Upper lobe of left lung (tissue), 6 donors: ENCODE measurements around the gene SCAMP2. TPM values are rescaled to one million over a fixed set of nuclear protein-coding genes. Genes with fewer than 3 reads are reported as not detected.
A peak's percentile ranks its signal among the peaks of the same experiment; 100 is the strongest.

Source experiments
- ATAC-seq, 2 donors: fragments of 200-7000 bp; cut with Tn5 transposase; one replicate each; pipeline ENCODE4 v1.9.1; 2022; ENCODE audit warnings: mild to moderate bottlenecking in 2 of 2, moderate library complexity in 2 of 2; ENCODE audit not compliant: low FRiP score in 2 of 2
- DNase-seq, 2 donors: peaks; one replicate each; pipeline ENCODE4 v3.0.0-alpha.2; 2019 to 2020
- H3K27ac ChIP-seq, 4 donors: fragments of 200-600 bp; sonication (generic); one replicate each; pipeline ENCODE4 v1.5.1; 2016 to 2019
- H3K27me3 ChIP-seq, 4 donors: fragments of 200-600 bp; sonication (generic); one replicate each; pipeline ENCODE4 v1.5.1; 2017 to 2019
- H3K36me3 ChIP-seq, 4 donors: fragments of 200-600 bp; sonication (generic); one replicate each; pipeline ENCODE4 v1.5.1; 2016 to 2019
- H3K4me1 ChIP-seq, 4 donors: fragments of 200-600 bp; sonication (generic); one replicate each; pipeline ENCODE4 v1.5.1; 2018 to 2019
- H3K4me3 ChIP-seq, 4 donors: fragments of 200-600 bp; sonication (generic); one replicate each; pipeline ENCODE4 v1.5.1; 2017 to 2019; ENCODE audit warnings: mild to moderate bottlenecking in 2 of 4, moderate library complexity in 1 of 4
- H3K9me3 ChIP-seq, 4 donors: fragments of 200-600 bp; sonication (generic); one replicate each; pipeline ENCODE4 v1.5.1; 2018 to 2019
- EP300 ChIP-seq, 4 donors: sonication (generic); formaldehyde crosslinking; IDR thresholded peaks; one replicate each; pipeline ENCODE4 v1.5.1; 2017; ENCODE audit warnings: antibody characterized with exemption in 4 of 4, control low read depth in 2 of 4
- POLR2A ChIP-seq, 4 donors: fragments of 450-650 bp; IDR thresholded peaks; one replicate each; pipeline ENCODE4 v1.5.1; 2016 to 2017; ENCODE audit warnings: antibody characterized with exemption in 4 of 4, mild to moderate bottlenecking in 2 of 4
- POLR2AphosphoS5 ChIP-seq, 2 donors: sonication (generic); formaldehyde crosslinking; IDR thresholded peaks; one replicate each; pipeline ENCODE4 v1.5.1; 2017; ENCODE audit warnings: antibody characterized with exemption in 2 of 2
- WGBS, 2 donors: methylation state at CpG; one replicate each; pipeline ENCODE4 v1.1.5; 2017 to 2018; 5-methylcytosine and 5-hydroxymethylcytosine counted together
- total RNA-seq, 6 donors: library from RNA; depleted of rRNA in 4 of 6; stranded (reverse); fragments of >200 nt in 4 of 6; gene quantifications; one replicate each; pipeline versions ENCODE4 v1.1.0 to v1.2.1, GENCODE V29; 2016 to 2021
- TF ChIP-seq, protein P1 (sequence below), 6 experiments: fragments of 450-650 bp in 4 of 6; fragments of 200-600 bp in 2 of 6; sonication (generic) in 2 of 6; IDR thresholded peaks; one replicate each; pipeline ENCODE4 v1.5.1; 2016 to 2019; ENCODE audit warnings: antibody characterized with exemption in 6 of 6
- donor health status: DM: no; HTN: no; CAD: no; lungs with moderate emphysema.
- donor health status: DM: no; HTN: yes; CAD: no; lungs with severe emphysema.

SCAMP2 gene
- total RNA-seq, 6 donors from 2014 or later, result 82.8 to 155 (median 130) TPM

DNA sequence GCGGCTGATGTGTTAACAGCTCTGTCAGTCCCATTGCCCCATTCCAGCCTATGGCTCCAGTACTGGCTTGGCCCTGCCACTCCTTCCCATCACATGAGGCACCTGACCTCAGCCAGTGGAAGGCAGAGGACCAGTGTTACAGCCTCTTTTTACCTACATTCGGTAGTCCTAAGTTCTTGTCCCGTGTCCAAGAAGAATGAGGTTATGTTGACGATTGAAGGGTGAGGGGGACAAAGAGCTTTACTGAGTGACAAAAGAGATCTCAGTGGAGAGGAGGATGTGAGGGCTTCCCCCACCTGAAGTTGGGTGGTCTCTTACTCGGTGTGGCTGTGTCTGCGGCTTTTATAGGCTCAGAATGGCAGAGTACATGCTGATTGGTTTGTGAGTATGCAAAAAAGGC is 9.4 kb upstream of the SCAMP2 start:
- Histone ChIP-seq H3K4me1 (no peaks in the 10 kb centered on the region), H3K36me3 (no peaks in the 10 kb centered on the region), H3K27me3 (no peaks in the 10 kb centered on the region), H3K9me3 (no peaks in the 10 kb centered on the region), H3K27ac (no peak overlapping the region), H3K4me3 (no peak overlapping the region)
- ATAC-seq (no peak), DNase-seq (no peak)
- TF ChIP-seq POLR2A (IDR thresholded peaks at IDR 0.05) (no peak), EP300 (IDR thresholded peaks at IDR 0.05) (no peak), POLR2AphosphoS5 (IDR thresholded peaks at IDR 0.05) (no peak)
- TF ChIP-seq, protein P1, sequence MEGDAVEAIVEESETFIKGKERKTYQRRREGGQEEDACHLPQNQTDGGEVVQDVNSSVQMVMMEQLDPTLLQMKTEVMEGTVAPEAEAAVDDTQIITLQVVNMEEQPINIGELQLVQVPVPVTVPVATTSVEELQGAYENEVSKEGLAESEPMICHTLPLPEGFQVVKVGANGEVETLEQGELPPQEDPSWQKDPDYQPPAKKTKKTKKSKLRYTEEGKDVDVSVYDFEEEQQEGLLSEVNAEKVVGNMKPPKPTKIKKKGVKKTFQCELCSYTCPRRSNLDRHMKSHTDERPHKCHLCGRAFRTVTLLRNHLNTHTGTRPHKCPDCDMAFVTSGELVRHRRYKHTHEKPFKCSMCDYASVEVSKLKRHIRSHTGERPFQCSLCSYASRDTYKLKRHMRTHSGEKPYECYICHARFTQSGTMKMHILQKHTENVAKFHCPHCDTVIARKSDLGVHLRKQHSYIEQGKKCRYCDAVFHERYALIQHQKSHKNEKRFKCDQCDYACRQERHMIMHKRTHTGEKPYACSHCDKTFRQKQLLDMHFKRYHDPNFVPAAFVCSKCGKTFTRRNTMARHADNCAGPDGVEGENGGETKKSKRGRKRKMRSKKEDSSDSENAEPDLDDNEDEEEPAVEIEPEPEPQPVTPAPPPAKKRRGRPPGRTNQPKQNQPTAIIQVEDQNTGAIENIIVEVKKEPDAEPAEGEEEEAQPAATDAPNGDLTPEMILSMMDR (IDR thresholded peaks at IDR 0.05), result no peak
- WGBS, 2 donors, result 93 to 99% methylated on average over 6 of the region's 6 CpGs

- no peak for ATAC-seq
- Histone ChIP-seq H3K4me1 (peaks cover 0 to 7% (median 6%) of the 10 kb centered on the region in 4 donors), H3K9me3 (no peaks in the 10 kb centered on the region), H3K27ac (no peak overlapping the region), H3K36me3 (no peaks in the 10 kb centered on the region), H3K27me3 (no peaks in the 10 kb centered on the region), H3K4me3 (no peak overlapping the region)
- 66 to 82% methylated on average over 4 of the region's 4 CpGs for WGBS, 2 donors
- no peak for DNase-seq
- no peak for TF ChIP-seq POLR2A (IDR thresholded peaks at IDR 0.05)
- no peak for TF ChIP-seq EP300 (IDR thresholded peaks at IDR 0.05)
- TF ChIP-seq, protein P1 (IDR thresholded peaks at IDR 0.05), result no peak
- TF ChIP-seq POLR2AphosphoS5 (IDR thresholded peaks at IDR 0.05), result no peak
These were observed 5.1 kb upstream of the SCAMP2 start for GRCh38 chr15:74878273-74878672.

DNA sequence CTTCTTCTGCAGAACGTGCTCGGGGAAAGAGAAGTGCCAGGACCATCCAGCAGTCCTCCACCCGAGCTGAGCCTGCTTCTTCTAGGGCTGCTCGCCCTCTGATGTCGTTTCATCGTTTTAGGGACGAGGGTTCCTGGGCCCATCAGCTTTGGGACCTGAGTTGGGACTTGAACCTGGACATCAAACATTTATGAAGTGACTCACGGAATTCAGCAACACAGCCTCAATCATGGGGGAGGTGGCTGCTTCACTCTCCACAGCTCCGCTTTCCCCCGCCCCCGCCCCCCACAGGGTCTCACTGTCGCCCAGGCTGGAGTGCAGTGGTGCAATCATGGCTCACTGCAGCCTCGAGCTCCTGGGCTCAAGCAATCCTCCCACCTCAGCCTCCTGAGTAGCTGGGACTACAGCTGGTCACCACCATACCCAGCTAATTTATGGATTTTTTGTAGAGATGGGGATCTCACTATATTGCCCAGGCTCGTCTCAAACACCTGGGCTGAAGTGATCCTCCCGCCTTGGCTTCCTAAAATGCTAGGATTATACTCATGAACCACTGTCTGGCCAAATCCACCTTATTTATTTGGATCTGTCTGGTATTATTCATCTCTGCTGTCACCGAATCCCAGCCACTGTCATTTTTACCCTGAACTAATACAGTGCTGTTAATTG is 725 bp upstream of the SCAMP2 start:
- H3K36me3 ChIP-seq, result no peaks in the 10 kb centered on the region
- H3K4me1 ChIP-seq, result peaks cover 37 to 46% (median 42%) of the 10 kb centered on the region in 4 donors
- no peaks in the 10 kb centered on the region for H3K27me3 ChIP-seq
- H3K27ac ChIP-seq, result peak overlapping the region; percentile 91 to 98 (median 94)
- DNase-seq (peak in 1 of 2 donors; percentile 38), ATAC-seq (peak in 1 of 2 donors; percentile 18)
- WGBS, 2 donors, result 27 to 37% methylated on average over 13 to 16 of the region's 16 CpGs
- TF ChIP-seq, protein P1 (IDR thresholded peaks at IDR 0.05), result peak in 1 of 6 experiments; percentile 5
- TF ChIP-seq EP300 (IDR thresholded peaks at IDR 0.05), result no peak
- H3K9me3 ChIP-seq, result no peaks in the 10 kb centered on the region
- H3K4me3 ChIP-seq, result peak overlapping the region; percentile 62 to 74 (median 72)

DNA sequence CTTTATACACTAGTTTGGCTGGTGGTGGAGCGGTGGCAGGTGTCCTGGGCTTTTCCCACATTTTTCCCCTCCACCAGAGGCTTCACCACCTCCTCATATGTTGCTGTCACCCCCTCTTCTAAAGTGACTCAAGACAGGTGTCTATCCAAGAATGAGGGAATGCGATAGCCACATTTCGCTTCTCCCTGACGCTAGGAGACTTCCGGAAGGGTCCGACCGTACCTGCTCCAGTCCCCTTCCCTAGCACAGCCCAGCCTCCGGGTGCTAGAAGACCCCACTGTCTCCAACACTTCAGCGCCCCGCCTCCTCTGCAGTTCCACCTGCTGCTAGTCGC is 496 bp downstream of the SCAMP2 start:
- Histone ChIP-seq H3K36me3 (peaks cover 0 to 4% (median 0%) of the 10 kb centered on the region in 4 donors), H3K27me3 (no peaks in the 10 kb centered on the region), H3K9me3 (no peaks in the 10 kb centered on the region), H3K4me3 (peak overlapping the region; percentile 62 to 74 (median 72)), H3K4me1 (peaks cover 50 to 58% (median 54%) of the 10 kb centered on the region in 4 donors), H3K27ac (peak overlapping the region; percentile 91 to 98 (median 94))
- 0 to 1% methylated on average over 10 to 11 of the region's 11 CpGs for WGBS, 2 donors
- TF ChIP-seq POLR2A (IDR thresholded peaks at IDR 0.05), result no peak
- TF ChIP-seq EP300 (IDR thresholded peaks at IDR 0.05), result no peak
- TF ChIP-seq POLR2AphosphoS5 (IDR thresholded peaks at IDR 0.05), result no peak
- TF ChIP-seq, protein P1 (IDR thresholded peaks at IDR 0.05), result no peak
- ATAC-seq, result no peak
- DNase-seq, result no peak
